Mucosa of rectum (tissue), 2 donors: ENCODE measurements around the gene OR2G6.
"Not testable (repeated sequence)": the region's sequence is repeated elsewhere in the genome, so short reads cannot be mapped to it uniquely, and the experiment has no call there.

Source experiments
- H3K27ac ChIP-seq, 2 donors: one replicate each; pipeline ENCODE4 v1.7.0; 2013; ENCODE audit warnings: inconsistent platforms in 2 of 2, low read depth in 2 of 2, low read length in 2 of 2
- H3K27me3 ChIP-seq, 2 donors: one replicate each; pipeline ENCODE4 v1.7.0; 2013; ENCODE audit warnings: low read length in 2 of 2; ENCODE audit not compliant: control insufficient read depth in 2 of 2, insufficient read depth in 2 of 2
- H3K36me3 ChIP-seq, 2 donors: one replicate each; pipeline ENCODE4 v1.7.0; 2013; ENCODE audit warnings: low read length in 2 of 2; ENCODE audit not compliant: control insufficient read depth in 2 of 2, insufficient read depth in 2 of 2
- H3K4me1 ChIP-seq, 2 donors: one replicate each; pipeline ENCODE4 v1.7.0; 2013; ENCODE audit warnings: low read length in 2 of 2, mild to moderate bottlenecking in 1 of 2; ENCODE audit not compliant: control insufficient read depth in 2 of 2, insufficient read depth in 2 of 2
- H3K4me3 ChIP-seq, 2 donors: one replicate each; pipeline ENCODE4 v1.7.0; 2013; ENCODE audit warnings: low read length in 2 of 2
- H3K9ac ChIP-seq, 2 donors: one replicate each; pipeline ENCODE4 v1.7.0; 2013; ENCODE audit warnings: low read length in 2 of 2, low read depth in 1 of 2, mild to moderate bottlenecking in 1 of 2
- H3K9me3 ChIP-seq, 2 donors: one replicate each; pipeline ENCODE4 v1.7.0; 2013; ENCODE audit warnings: low read length in 2 of 2; ENCODE audit not compliant: control insufficient read depth in 2 of 2
- donor health status: healthy.
- donor health status: Normal muscosa, but diverticular disease.

The OR2G6 gene

GRCh38 chr1:248507773-248508172 lies at the start of gene OR2G6:
TSS of gene OR2G6 (plus strand) at chr1:248508073. CDS start at chr1:248521647, 13,574 bp downstream.
- not testable (repeated sequence) for H3K4me3 ChIP-seq, H3K27me3 ChIP-seq, H3K9ac ChIP-seq, H3K36me3 ChIP-seq, H3K4me1 ChIP-seq, H3K27ac ChIP-seq, H3K9me3 ChIP-seq

GRCh38 chr1:248459117-248459516 lies 48.8 kb upstream of the OR2G6 start:
- not testable (repeated sequence) for H3K9ac ChIP-seq, H3K4me3 ChIP-seq, H3K36me3 ChIP-seq, H3K4me1 ChIP-seq, H3K27me3 ChIP-seq, H3K27ac ChIP-seq, H3K9me3 ChIP-seq

GRCh38 chr1:248471154-248471553 lies 36.7 kb upstream of the OR2G6 start:
- Histone ChIP-seq H3K9ac (no peak overlapping the region), H3K4me1 (no peaks in the 10 kb centered on the region), H3K36me3 (no peaks in the 10 kb centered on the region), H3K9me3 (no peaks in the 10 kb centered on the region), H3K27ac (no peak overlapping the region), H3K4me3 (no peak overlapping the region), H3K27me3 (no peaks in the 10 kb centered on the region)

GRCh38 chr1:248472111-248472510 lies 35.8 kb upstream of the OR2G6 start:
- H3K36me3 ChIP-seq, H3K27me3 ChIP-seq, H3K4me3 ChIP-seq, H3K9ac ChIP-seq, H3K27ac ChIP-seq, H3K9me3 ChIP-seq, H3K4me1 ChIP-seq: not testable (repeated sequence)

GRCh38 chr1:248473051-248473450 lies 34.8 kb upstream of the OR2G6 start, which contains the start of gene OR2T3:
TSS of gene OR2T3 (plus strand) at chr1:248473351. CDS start at chr1:248473351, 0 bp downstream.
- H3K9me3 ChIP-seq, H3K9ac ChIP-seq, H3K36me3 ChIP-seq, H3K4me3 ChIP-seq, H3K27me3 ChIP-seq, H3K27ac ChIP-seq, H3K4me1 ChIP-seq: not testable (repeated sequence)

- not testable (repeated sequence) for H3K9me3 ChIP-seq, H3K36me3 ChIP-seq, H3K27me3 ChIP-seq, H3K4me1 ChIP-seq, H3K4me3 ChIP-seq, H3K27ac ChIP-seq, H3K9ac ChIP-seq
Measured at GRCh38 chr1:248475660-248476059, 32.2 kb upstream of the OR2G6 start.

GRCh38 chr1:248481686-248482579 lies 25.9 kb upstream of the OR2G6 start:
- H3K9me3 ChIP-seq, H3K4me1 ChIP-seq, H3K36me3 ChIP-seq, H3K27ac ChIP-seq, H3K4me3 ChIP-seq, H3K9ac ChIP-seq, H3K27me3 ChIP-seq: not testable (repeated sequence)

GRCh38 chr1:248488289-248488688 lies 19.6 kb upstream of the OR2G6 start, which contains the start of gene OR2T5:
TSS of gene OR2T5 (plus strand) at chr1:248488589. CDS start at chr1:248488589, 0 bp downstream.
- not testable (repeated sequence) for H3K27me3 ChIP-seq, H3K36me3 ChIP-seq, H3K9ac ChIP-seq, H3K4me1 ChIP-seq, H3K9me3 ChIP-seq, H3K4me3 ChIP-seq, H3K27ac ChIP-seq

- not testable (repeated sequence) for H3K9ac ChIP-seq, H3K27me3 ChIP-seq, H3K36me3 ChIP-seq, H3K27ac ChIP-seq, H3K9me3 ChIP-seq, H3K4me3 ChIP-seq, H3K4me1 ChIP-seq
Measured at GRCh38 chr1:248496661-248497060, 11.2 kb upstream of the OR2G6 start.

- not testable (repeated sequence) for H3K27ac ChIP-seq
Measured at GRCh38 chr1:248500305-248501035, 7.4 kb upstream of the OR2G6 start.

More at GRCh38 chr1:248500305-248501035, 7.4 kb upstream of the OR2G6 start:
- not testable (repeated sequence) for H3K27me3 ChIP-seq, H3K4me3 ChIP-seq, H3K4me1 ChIP-seq, H3K9me3 ChIP-seq, H3K9ac ChIP-seq, H3K36me3 ChIP-seq
